CD14-positive monocyte (primary cell): ENCODE data around the gene CPSF2. TPM values are rescaled to one million over a fixed set of nuclear protein-coding genes. Genes with fewer than 3 reads are reported as not detected.
A peak's percentile ranks its signal among the peaks of the same experiment; 100 is the strongest.

Source experiments
- DNase-seq, 3 donors: peaks; one replicate each; pipeline ENCODE4 v3.0.0-alpha.2; 2011 to 2022
- H2AFZ ChIP-seq: 2 replicates; pipeline ENCODE4 v1.6.0; 2012; ENCODE audit warnings: mild to moderate bottlenecking, low read depth, low read length, inconsistent platforms; ENCODE audit not compliant: insufficient read depth, poor library complexity, severe bottlenecking
- H3K27ac ChIP-seq, 2 donors: 1 replicate in 1 of 2; 2 replicates in 1 of 2; pipeline ENCODE4 v1.5.1; 2012 to 2013; ENCODE audit warnings: low read length in 2 of 2, control low read depth in 1 of 2, inconsistent platforms in 1 of 2, low read depth in 1 of 2, mild to moderate bottlenecking in 1 of 2
- H3K27me3 ChIP-seq, 2 donors: one replicate each; pipeline versions ENCODE4 v1.6.0 to v1.6.1; 2011 to 2013; ENCODE audit warnings: low read length in 2 of 2; ENCODE audit not compliant: control insufficient read depth in 2 of 2, insufficient read depth in 2 of 2
- H3K36me3 ChIP-seq, 2 donors: replicated peaks in 1 of 2; 1 replicate in 1 of 2; 2 replicates in 1 of 2; pipeline versions ENCODE4 v1.5.1 to v1.6.1; 2012 to 2013; ENCODE audit warnings: low read length in 2 of 2, control low read depth in 1 of 2, inconsistent platforms in 1 of 2, mild to moderate bottlenecking in 1 of 2; ENCODE audit not compliant: insufficient read depth in 2 of 2, control insufficient read depth in 1 of 2
- H3K4me1 ChIP-seq, 2 donors: 1 replicate in 1 of 2; 2 replicates in 1 of 2; pipeline versions ENCODE4 v1.5.1 to v1.6.1; 2012 to 2013; ENCODE audit warnings: low read length in 2 of 2, control low read depth in 1 of 2, inconsistent platforms in 1 of 2, mild to moderate bottlenecking in 1 of 2, moderate library complexity in 1 of 2; ENCODE audit not compliant: insufficient read depth in 2 of 2, control insufficient read depth in 1 of 2
- H3K4me2 ChIP-seq: replicated peaks from 2 replicates; pipeline ENCODE3; 2012; ENCODE audit warnings: low read length, moderate library complexity, mild to moderate bottlenecking; ENCODE audit not compliant: poor library complexity, severe bottlenecking; ENCODE audit errors: extremely low read depth
- H3K4me3 ChIP-seq, 3 experiments: fragments of 200-600 bp in 1 of 3; sonication (generic) in 1 of 3; replicated peaks in 1 of 3; 1 replicate in 2 of 3; 2 replicates in 1 of 3; pipeline ENCODE4 v1.5.1; 2011 to 2013; ENCODE audit warnings: low read length in 3 of 3, mild to moderate bottlenecking in 3 of 3, control low read depth in 2 of 3, low read depth in 2 of 3, inconsistent platforms in 1 of 3, moderate library complexity in 1 of 3
- H3K79me2 ChIP-seq: 2 replicates; pipeline ENCODE4 v1.6.0; 2012; ENCODE audit warnings: mild to moderate bottlenecking, control low read depth, inconsistent platforms, low read length, moderate library complexity; ENCODE audit not compliant: insufficient read depth
- H3K9ac ChIP-seq: 2 replicates; pipeline ENCODE4 v1.6.0; 2017; ENCODE audit warnings: low read length, mild to moderate bottlenecking; ENCODE audit not compliant: insufficient read depth, poor library complexity, severe bottlenecking
- H3K9me3 ChIP-seq, 2 donors: replicated peaks in 1 of 2; 1 replicate in 1 of 2; 2 replicates in 1 of 2; pipeline versions ENCODE4 v1.5.1 to v1.6.1; 2012 to 2013; ENCODE audit warnings: low read length in 2 of 2, control low read depth in 1 of 2; ENCODE audit not compliant: control insufficient read depth in 1 of 2, insufficient read depth in 1 of 2
- H4K20me1 ChIP-seq: 2 replicates; pipeline ENCODE4 v1.6.0; 2012; ENCODE audit warnings: mild to moderate bottlenecking, low read length, control low read depth, moderate library complexity; ENCODE audit not compliant: insufficient read depth
- H3K27ac Mint-ChIP-seq, 7 donors: one replicate each; pipeline ENCODE4 v1.8.0; 2020; ENCODE audit warnings: mild to moderate bottlenecking in 7 of 7, mixed read lengths in 7 of 7, moderate library complexity in 6 of 7, inconsistent platforms in 2 of 7
- H3K27me3 Mint-ChIP-seq, 3 donors: one replicate each; pipeline ENCODE4 v1.8.0; 2021 to 2022; ENCODE audit warnings: low read depth in 3 of 3, mild to moderate bottlenecking in 3 of 3, mixed read lengths in 3 of 3, moderate library complexity in 3 of 3, inconsistent platforms in 1 of 3
- H3K36me3 Mint-ChIP-seq, 2 donors: one replicate each; pipeline ENCODE4 v1.8.0; 2020; ENCODE audit warnings: mixed read lengths in 2 of 2, inconsistent platforms in 1 of 2, mild to moderate bottlenecking in 1 of 2
- H3K4me1 Mint-ChIP-seq: one replicate; pipeline ENCODE4 v1.8.0; 2020; ENCODE audit warnings: mild to moderate bottlenecking, mixed read lengths
- H3K4me3 Mint-ChIP-seq, 2 donors: one replicate each; pipeline ENCODE4 v1.8.0; 2020; ENCODE audit warnings: mild to moderate bottlenecking in 2 of 2, mixed read lengths in 2 of 2, moderate library complexity in 1 of 2
- H3K9me3 Mint-ChIP-seq, 7 donors: one replicate each; pipeline ENCODE4 v1.8.0; 2020 to 2022; ENCODE audit warnings: mixed read lengths in 7 of 7, mild to moderate bottlenecking in 6 of 7, moderate library complexity in 6 of 7, inconsistent platforms in 2 of 7
- CTCF ChIP-seq: fragments of 200-600 bp; IDR thresholded peaks from one replicate; pipeline ENCODE4 v1.8.0; 2022; ENCODE audit warnings: antibody characterized with exemption, mild to moderate bottlenecking
- WGBS: methylation state at CpG from one replicate; pipeline ENCODE4 v1.1.5; 2013; ENCODE audit warnings: missing lambda C conversion rate; ENCODE audit not compliant: insufficient coverage; 5-methylcytosine and 5-hydroxymethylcytosine counted together
- intact Hi-C, 2 donors: fragments of 100-400 bp; cut with micrococcal nuclease; formaldehyde crosslinking; loops; one replicate each; pipeline versions ENCODE4 v1.15.0 to v1.15.1; 2023
- polyA plus RNA-seq, 3 donors: library from polyadenylated mRNA; depleted of rRNA in 1 of 3; unstranded in 2 of 3; stranded (reverse) in 1 of 3; fragments of 300-500 nt in 2 of 3; fragments of >200 nt in 1 of 3; fragmentation: Illumina TruSeq in 2 of 3; gene quantifications; 1 replicate in 2 of 3; 2 replicates in 1 of 3; pipeline ENCODE4 v1.2.3, GENCODE V29; 2012 to 2021

The CPSF2 gene
- polyA plus RNA-seq, 3 donors: 8.5 to 44.9 (median 25.5) TPM

DNA sequence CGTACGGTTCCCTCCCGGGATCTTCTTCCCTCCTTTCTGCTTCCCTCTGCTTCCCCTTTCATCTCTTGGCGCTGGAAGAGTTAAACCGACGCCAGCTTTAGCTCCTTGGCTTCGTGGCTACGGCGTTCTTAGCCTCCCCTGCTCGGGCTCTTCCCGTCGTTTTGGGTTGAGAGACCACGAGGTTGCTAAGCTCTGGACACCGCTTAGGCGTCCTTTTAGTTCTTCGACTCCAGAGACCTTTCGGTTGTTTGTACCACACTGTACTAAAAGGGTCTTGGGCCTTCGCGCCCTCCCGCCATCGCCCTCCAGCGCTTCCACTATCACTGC is 545 bp downstream of the CPSF2 start:
- peak overlapping the region; percentile 62 to 93 (median 92) for H3K4me3 ChIP-seq
- intact Hi-C loops: loop anchor here in 1 of 2 donors (2.0 to 10.0 kb wide), 2 partner anchors 18 to 672 kb away; partner anchors contain the start of gene GOLGA5
- Mint-ChIP-seq H3K9me3 (peaks cover 0 to 2% (median 0%) of the 10 kb centered on the region in 7 donors), H3K36me3 (peaks cover 33 to 43% of the 10 kb centered on the region in 2 donors), H3K27ac (peak overlapping the region; percentile 99 to 100 (median 100)), H3K4me3 (peak overlapping the region; percentile 97 to 100), H3K4me1 (peaks cover 41% of the 10 kb centered on the region), H3K27me3 (peaks cover 0 to 2% (median 0%) of the 10 kb centered on the region in 3 donors)
- no peak for TF ChIP-seq CTCF
- peak overlapping the region; percentile 82 for H3K4me2 ChIP-seq
- H2AFZ ChIP-seq: peak overlapping the region; percentile 85
- peaks cover under 1% of the 10 kb centered on the region for H4K20me1 ChIP-seq
- H3K9me3 ChIP-seq: no peaks in the 10 kb centered on the region
- peak overlapping the region; percentile 94 to 95 for H3K27ac ChIP-seq
- peak overlapping the region; percentile 96 for H3K9ac ChIP-seq
- H3K36me3 ChIP-seq: peaks cover 8 to 46% of the 10 kb centered on the region in 2 donors
- peaks cover 23 to 33% of the 10 kb centered on the region in 2 donors for H3K4me1 ChIP-seq
- WGBS: 0% methylated on average over 20 of the region's 22 CpGs
- no peak for DNase-seq
- H3K79me2 ChIP-seq: peaks cover 92% of the 10 kb centered on the region
- no peaks in the 10 kb centered on the region for H3K27me3 ChIP-seq

DNA sequence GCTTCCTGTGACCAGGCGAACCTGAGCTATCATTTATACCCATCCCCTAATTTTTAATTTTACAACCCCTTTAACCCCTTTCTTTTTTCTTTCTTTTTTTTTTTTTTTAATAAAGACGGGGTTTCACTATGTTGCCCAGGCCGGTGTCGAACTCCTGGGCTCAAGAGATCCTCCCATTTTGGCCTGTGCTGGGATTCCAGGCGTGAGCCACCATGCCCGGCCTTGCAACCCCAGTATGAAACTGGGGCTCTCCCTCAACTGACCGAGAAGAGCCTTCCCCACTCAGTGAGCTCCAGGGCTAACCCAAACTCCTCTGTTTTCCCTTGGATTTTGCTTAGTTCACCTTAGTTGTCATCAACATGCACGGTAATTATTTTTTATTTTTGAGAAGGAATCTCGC is 992 bp downstream of the CPSF2 start:
- peaks cover 93% of the 10 kb centered on the region for H3K79me2 ChIP-seq
- intact Hi-C loops: loop anchor here in 1 of 2 donors (2.0 to 10.0 kb wide), 2 partner anchors 18 to 672 kb away; partner anchors contain the start of gene GOLGA5
- peak overlapping the region; percentile 97 to 100 for H3K4me3 Mint-ChIP-seq

More for the DNA sequence above, 992 bp downstream of the CPSF2 start:
- Histone ChIP-seq H3K4me1 (peaks cover 23 to 33% of the 10 kb centered on the region in 2 donors), H3K9ac (peak overlapping the region; percentile 96), H2AFZ (peak overlapping the region; percentile 85), H3K4me2 (peak overlapping the region; percentile 82), H3K27ac (peak overlapping the region; percentile 94 to 95), H3K9me3 (no peaks in the 10 kb centered on the region), H3K4me3 (peak overlapping the region; percentile 62 to 93 (median 92)), H3K27me3 (no peaks in the 10 kb centered on the region), H3K36me3 (peaks cover 10 to 46% of the 10 kb centered on the region in 2 donors), H4K20me1 (peaks cover 3% of the 10 kb centered on the region)
- DNase-seq: no peak
- Mint-ChIP-seq H3K27me3 (peaks cover 0 to 2% (median 0%) of the 10 kb centered on the region in 3 donors), H3K27ac (peak overlapping the region; percentile 99 to 100 (median 100)), H3K9me3 (peaks cover 0 to 2% (median 0%) of the 10 kb centered on the region in 7 donors), H3K36me3 (peaks cover 33 to 43% of the 10 kb centered on the region in 2 donors), H3K4me1 (peaks cover 37% of the 10 kb centered on the region)
- no peak for TF ChIP-seq CTCF
- WGBS: 78% methylated on average over 4 of the region's 9 CpGs
